ENCODE measurements around the gene MRPS10. TPM values are rescaled to one million over a fixed set of nuclear protein-coding genes. Genes with fewer than 3 reads are reported as not detected.
"Not testable (repeated sequence)": the region's sequence is repeated elsewhere in the genome, so short reads cannot be mapped to it uniquely, and the experiment has no call there.

The MRPS10 gene
- total and polyA plus RNA-seq, 7 experiments from 2014 or later, result 17.0 to 60.9 (median 26.7) TPM

DNA sequence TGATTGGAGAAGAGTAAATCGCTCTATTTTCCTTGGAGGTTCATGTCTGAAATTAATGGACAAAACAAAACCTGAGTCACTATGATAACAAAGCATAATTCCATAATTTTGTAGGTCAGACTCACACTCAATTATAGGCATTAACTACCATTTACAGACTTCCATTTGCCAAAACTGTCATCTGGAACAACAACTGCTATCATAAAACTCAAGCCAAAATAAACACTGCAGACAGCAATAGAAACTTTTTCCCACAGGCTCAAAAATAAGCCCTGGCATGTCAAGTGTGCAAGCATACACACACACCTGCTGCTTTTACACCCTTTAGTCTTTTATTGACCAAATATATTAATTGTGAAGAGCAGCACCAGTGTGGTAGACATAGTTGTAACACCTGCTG is 7.1 kb downstream of the MRPS10 start:
- intact Hi-C loops (cut with micrococcal nuclease), result no loop called here
- Mint-ChIP-seq H3K4me3 (no peak overlapping the region), H3K27me3 (no peaks in the 10 kb centered on the region), H3K9me3 (no peaks in the 10 kb centered on the region), H3K4me1 (peaks cover 5 to 18% (median 10%) of the 10 kb centered on the region in 7 donors), H3K27ac (no peak overlapping the region), H3K36me3 (peaks cover 9 to 26% (median 16%) of the 10 kb centered on the region in 5 donors)
- no peaks in the 10 kb centered on the region for H3K9me3 ChIP-seq (ENCODE audit: control insufficient read depth in 2 of 3, low read length in 3 of 3)
- H3K27me3 ChIP-seq (ENCODE audit: control insufficient read depth in 2 of 2, insufficient read depth in 2 of 2, low read length in 2 of 2), result no peaks in the 10 kb centered on the region
- ATAC-seq (no peak), DNase-seq (no peak)
- H3K36me3 ChIP-seq (ENCODE audit: control insufficient read depth in 2 of 3, insufficient read depth in 3 of 3, low read length in 3 of 3), result peaks cover 9 to 69% (median 14%) of the 10 kb centered on the region in 3 experiments
- ChIA-PET CTCF (no interaction called here), POLR2A (no interaction called here)
- no peaks in the 10 kb centered on the region for H3K4me1 ChIP-seq (ENCODE audit: control insufficient read depth in 2 of 2, insufficient read depth in 2 of 2, low read length in 2 of 2)
- H3K4me3 ChIP-seq (ENCODE audit: low read length), result no peak overlapping the region
- no peak overlapping the region for H3K27ac ChIP-seq (ENCODE audit: low read depth, low read length)

DNA sequence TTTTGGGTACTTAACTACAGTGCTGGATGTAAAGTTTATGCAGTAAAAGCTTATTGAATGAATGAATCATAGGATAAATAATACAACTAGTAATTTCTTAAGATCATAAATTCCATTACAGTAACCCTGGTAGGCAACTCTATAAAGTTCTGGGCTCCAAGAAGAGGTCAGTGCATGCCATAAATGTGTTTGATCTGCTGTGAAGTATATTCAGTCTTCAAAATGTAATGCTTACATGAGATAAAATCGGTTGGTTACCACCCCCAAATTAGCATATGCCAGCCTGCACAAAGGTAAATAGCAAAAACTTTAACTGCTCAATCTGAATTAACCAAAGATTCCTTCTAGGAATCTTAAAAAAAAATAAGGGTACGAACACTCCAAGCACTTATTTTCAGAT is 10.1 kb downstream of the MRPS10 start:
- H3K4me3 Mint-ChIP-seq; H3K27ac Mint-ChIP-seq; ATAC-seq; H3K27ac ChIP-seq (ENCODE audit: low read depth, low read length); POLR2A ChIA-PET; DNase-seq; H3K4me1 Mint-ChIP-seq; intact Hi-C loops (cut with micrococcal nuclease); H3K27me3 ChIP-seq (ENCODE audit: control insufficient read depth in 2 of 2, insufficient read depth in 2 of 2, low read length in 2 of 2); H3K4me1 ChIP-seq (ENCODE audit: control insufficient read depth in 2 of 2, insufficient read depth in 2 of 2, low read length in 2 of 2); H3K9me3 Mint-ChIP-seq; H3K4me3 ChIP-seq (ENCODE audit: low read length); H3K27me3 Mint-ChIP-seq; H3K9me3 ChIP-seq (ENCODE audit: control insufficient read depth in 2 of 3, low read length in 3 of 3): not testable (repeated sequence)
- H3K36me3 Mint-ChIP-seq, result peaks cover 5 to 38% (median 19%) of the 10 kb centered on the region in 5 donors
- H3K36me3 ChIP-seq (ENCODE audit: control insufficient read depth in 2 of 3, insufficient read depth in 3 of 3, low read length in 3 of 3), result peaks cover 9 to 55% (median 14%) of the 10 kb centered on the region in 3 experiments
- CTCF ChIA-PET, result interaction anchor here (0.7 to 0.8 kb wide), 2 partner anchors 52 to 309 kb away, joined by 3 read pairs; no protein-coding TSS in a partner anchor

DNA sequence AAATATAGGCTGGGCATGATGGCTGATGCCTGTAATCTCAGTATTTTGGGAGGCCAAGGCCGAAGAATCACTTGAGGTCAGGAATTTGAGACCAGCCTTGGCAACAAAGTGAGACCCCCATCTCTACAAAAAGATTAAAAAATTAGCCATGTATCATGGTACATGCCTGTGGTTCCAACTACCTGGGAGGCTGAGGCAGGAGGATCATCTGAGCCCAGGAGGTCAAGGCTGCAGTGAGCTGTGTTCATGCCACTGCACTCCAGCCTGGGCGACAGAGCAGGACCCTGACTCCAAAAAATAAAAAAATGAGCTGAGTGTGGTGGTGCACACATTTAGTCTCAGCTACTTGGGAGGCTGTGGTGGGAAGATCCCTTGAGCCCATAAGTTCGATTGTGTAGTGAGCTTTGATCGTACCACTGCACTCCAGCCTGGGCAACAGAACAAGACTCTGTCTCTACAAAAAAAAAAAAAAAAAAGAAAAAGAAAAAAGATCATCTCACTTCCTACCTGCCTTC is 12.8 kb downstream of the MRPS10 start:
- Histone ChIP-seq H3K9me3 (ENCODE audit: control insufficient read depth in 2 of 3, low read length in 3 of 3) (no peaks in the 10 kb centered on the region), H3K36me3 (ENCODE audit: control insufficient read depth in 2 of 3, insufficient read depth in 3 of 3, low read length in 3 of 3) (peaks cover 0 to 31% (median 6%) of the 10 kb centered on the region in 3 experiments), H3K27ac (ENCODE audit: low read depth, low read length) (no peak overlapping the region), H3K4me1 (ENCODE audit: control insufficient read depth in 2 of 2, insufficient read depth in 2 of 2, low read length in 2 of 2) (no peaks in the 10 kb centered on the region), H3K27me3 (ENCODE audit: control insufficient read depth in 2 of 2, insufficient read depth in 2 of 2, low read length in 2 of 2) (no peaks in the 10 kb centered on the region), H3K4me3 (ENCODE audit: low read length) (no peak overlapping the region)
- H3K27ac Mint-ChIP-seq, result no peak overlapping the region
- DNase-seq (no peak), ATAC-seq (no peak)
- ChIA-PET CTCF (no interaction called here), POLR2A (no interaction called here)
- intact Hi-C loops (cut with micrococcal nuclease), result no loop called here
- peaks cover 0 to 4% (median 0%) of the 10 kb centered on the region in 7 donors for H3K4me1 Mint-ChIP-seq
- H3K9me3 Mint-ChIP-seq, result peaks cover 0 to 7% (median 0%) of the 10 kb centered on the region in 11 donors
- no peaks in the 10 kb centered on the region for H3K27me3 Mint-ChIP-seq
- H3K36me3 Mint-ChIP-seq, result peaks cover 5 to 50% (median 26%) of the 10 kb centered on the region in 5 donors
- no peak overlapping the region for H3K4me3 Mint-ChIP-seq

DNA sequence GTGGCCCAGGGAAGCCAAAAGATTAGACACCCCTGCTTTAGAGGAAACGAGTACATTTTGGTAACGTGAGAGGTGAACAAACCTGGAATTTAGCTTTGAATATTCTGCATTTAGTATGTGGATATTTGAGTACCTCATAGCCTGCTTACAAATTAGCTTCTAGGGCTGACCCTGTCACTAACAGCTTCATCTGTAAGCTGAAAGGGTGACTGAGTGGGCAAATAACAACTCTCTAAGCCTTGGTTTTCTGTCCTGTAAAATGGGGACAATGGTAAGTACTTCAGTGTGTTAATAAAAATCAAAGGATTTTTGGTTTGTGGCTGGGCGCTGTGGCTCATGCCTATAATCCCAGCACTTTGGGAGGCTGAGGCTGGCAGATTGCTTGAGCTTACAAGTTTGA is 14.5 kb downstream of the MRPS10 start:
- DNase-seq, result no peak
- H3K27ac ChIP-seq (ENCODE audit: low read depth, low read length), result no peak overlapping the region
- H3K9me3 Mint-ChIP-seq, result peaks cover 0 to 7% (median 0%) of the 10 kb centered on the region in 11 donors
- intact Hi-C loops (cut with micrococcal nuclease), result no loop called here
- H3K4me3 ChIP-seq (ENCODE audit: low read length), result no peak overlapping the region
- H3K4me1 Mint-ChIP-seq, result peaks cover 0 to 5% (median 0%) of the 10 kb centered on the region in 7 donors
- POLR2A ChIA-PET, result interaction anchor here (0.7 to 1.2 kb wide), 2 partner anchors 9 to 642 kb away, joined by 3 to 5 read pairs; no protein-coding TSS in a partner anchor
- H3K27me3 ChIP-seq (ENCODE audit: control insufficient read depth in 2 of 2, insufficient read depth in 2 of 2, low read length in 2 of 2), result no peaks in the 10 kb centered on the region
- peaks cover 0 to 15% (median 0%) of the 10 kb centered on the region in 3 experiments for H3K36me3 ChIP-seq (ENCODE audit: control insufficient read depth in 2 of 3, insufficient read depth in 3 of 3, low read length in 3 of 3)
- no peak overlapping the region for H3K27ac Mint-ChIP-seq
- H3K27me3 Mint-ChIP-seq, result no peaks in the 10 kb centered on the region
- H3K4me1 ChIP-seq (ENCODE audit: control insufficient read depth in 2 of 2, insufficient read depth in 2 of 2, low read length in 2 of 2), result no peaks in the 10 kb centered on the region
- no peaks in the 10 kb centered on the region for H3K9me3 ChIP-seq (ENCODE audit: control insufficient read depth in 2 of 3, low read length in 3 of 3)
- peaks cover 5 to 52% (median 28%) of the 10 kb centered on the region in 5 donors for H3K36me3 Mint-ChIP-seq
- ATAC-seq, result no peak
- CTCF ChIA-PET, result interaction anchor here (0.7 to 1.6 kb wide), 2 partner anchors 11 to 1267 kb away, joined by 3 to 4 read pairs; no protein-coding TSS in a partner anchor
- no peak overlapping the region for H3K4me3 Mint-ChIP-seq

DNA sequence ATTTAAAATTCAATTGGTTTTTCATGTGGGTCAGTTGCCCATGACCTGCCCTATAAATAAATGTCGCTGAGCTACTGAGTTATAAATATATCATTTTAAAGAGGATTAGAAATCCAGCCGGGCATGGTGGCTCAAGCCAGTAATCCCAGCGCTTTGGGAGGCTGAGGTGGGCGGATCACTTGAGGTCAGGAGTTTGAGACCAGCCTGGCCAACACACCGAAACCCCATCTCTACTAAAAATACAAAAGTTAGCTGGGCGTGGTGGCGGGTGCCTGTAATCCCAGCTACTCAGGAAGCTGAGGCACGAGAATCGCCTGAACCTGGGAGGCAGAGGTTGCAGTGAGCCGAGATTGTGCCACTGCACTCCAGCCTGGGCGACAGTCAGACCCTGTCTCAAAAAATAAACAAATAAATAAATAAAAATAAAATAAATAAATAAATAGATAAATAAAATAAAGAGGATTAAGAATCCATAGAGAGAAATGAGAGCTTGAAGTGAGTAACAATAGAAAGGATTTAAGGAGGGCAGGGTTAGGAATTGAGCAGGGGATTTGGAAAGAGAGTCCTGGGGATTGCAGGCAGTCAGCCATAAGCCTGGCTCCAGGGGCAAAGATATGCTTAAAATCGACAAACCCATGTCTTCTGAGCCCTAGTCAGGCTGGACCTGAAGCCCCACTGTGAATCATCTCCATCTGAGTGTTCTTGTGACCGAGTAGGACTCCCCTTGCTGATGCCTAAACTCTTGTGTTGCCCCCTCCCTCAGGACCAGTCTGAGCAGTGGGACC is 15.3 kb downstream of the MRPS10 start:
- H3K4me3 Mint-ChIP-seq; H3K4me1 Mint-ChIP-seq; H3K27me3 ChIP-seq (ENCODE audit: control insufficient read depth in 2 of 2, insufficient read depth in 2 of 2, low read length in 2 of 2); H3K4me3 ChIP-seq (ENCODE audit: low read length); H3K27me3 Mint-ChIP-seq; DNase-seq; H3K4me1 ChIP-seq (ENCODE audit: control insufficient read depth in 2 of 2, insufficient read depth in 2 of 2, low read length in 2 of 2); H3K27ac Mint-ChIP-seq; H3K9me3 Mint-ChIP-seq; intact Hi-C loops (cut with micrococcal nuclease); H3K27ac ChIP-seq (ENCODE audit: low read depth, low read length); H3K9me3 ChIP-seq (ENCODE audit: control insufficient read depth in 2 of 3, low read length in 3 of 3); ATAC-seq: not testable (repeated sequence)
- ChIA-PET POLR2A (interaction anchor here (0.6 kb wide), 1 partner anchor 11 kb away, joined by 3 read pairs; no protein-coding TSS in a partner anchor), CTCF (interaction anchor here (0.7 to 1.6 kb wide), 2 partner anchors 12 to 1267 kb away, joined by 3 to 4 read pairs; no protein-coding TSS in a partner anchor)
- peaks cover 0 to 12% (median 0%) of the 10 kb centered on the region in 3 experiments for H3K36me3 ChIP-seq (ENCODE audit: control insufficient read depth in 2 of 3, insufficient read depth in 3 of 3, low read length in 3 of 3)
- peaks cover 5 to 44% (median 28%) of the 10 kb centered on the region in 5 donors for H3K36me3 Mint-ChIP-seq

DNA sequence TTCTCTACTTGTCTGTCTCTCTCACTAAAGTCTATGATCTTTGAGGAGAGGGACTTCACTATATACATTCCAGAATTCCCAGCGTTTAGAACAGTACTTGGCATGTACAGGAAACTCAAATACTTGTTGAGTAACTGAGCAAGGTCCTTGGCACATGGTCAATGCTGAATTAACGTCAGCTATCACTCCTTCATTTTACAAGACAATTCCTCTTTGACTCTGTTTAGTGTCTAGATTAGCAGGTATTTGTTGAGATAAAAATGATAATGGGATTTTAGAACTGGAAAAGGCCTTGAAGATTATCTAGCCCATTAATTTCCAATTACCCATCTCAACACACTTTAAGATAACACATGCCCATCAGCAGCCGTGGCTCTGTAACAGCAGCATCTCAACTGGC is 16.3 kb downstream of the MRPS10 start:
- ATAC-seq (no peak), DNase-seq (no peak)
- Histone ChIP-seq H3K36me3 (ENCODE audit: control insufficient read depth in 2 of 3, insufficient read depth in 3 of 3, low read length in 3 of 3) (peaks cover 0 to 6% (median 0%) of the 10 kb centered on the region in 3 experiments), H3K9me3 (ENCODE audit: control insufficient read depth in 2 of 3, low read length in 3 of 3) (no peaks in the 10 kb centered on the region), H3K4me1 (ENCODE audit: control insufficient read depth in 2 of 2, insufficient read depth in 2 of 2, low read length in 2 of 2) (no peaks in the 10 kb centered on the region), H3K27me3 (ENCODE audit: control insufficient read depth in 2 of 2, insufficient read depth in 2 of 2, low read length in 2 of 2) (no peaks in the 10 kb centered on the region), H3K4me3 (ENCODE audit: low read length) (no peak overlapping the region), H3K27ac (ENCODE audit: low read depth, low read length) (no peak overlapping the region)
- Mint-ChIP-seq H3K36me3 (peaks cover 5 to 44% (median 24%) of the 10 kb centered on the region in 5 donors), H3K27me3 (no peaks in the 10 kb centered on the region), H3K4me1 (peaks cover 0 to 5% (median 0%) of the 10 kb centered on the region in 7 donors), H3K27ac (no peak overlapping the region), H3K4me3 (no peak overlapping the region), H3K9me3 (peaks cover 0 to 7% (median 0%) of the 10 kb centered on the region in 11 donors)
- intact Hi-C loops (cut with micrococcal nuclease), result no loop called here
- ChIA-PET POLR2A (interaction anchor here (0.6 kb wide), 1 partner anchor 10 kb away, joined by 3 read pairs; no protein-coding TSS in a partner anchor), CTCF (no interaction called here)

Measured in naive thymus-derived CD4-positive, alpha-beta T cell (primary cell).